BLaER1 (cell line): ENCODE data around the gene NME3.
A peak's percentile ranks its signal among the peaks of the same experiment; 100 is the strongest.

Experiments
- H3K27ac ChIP-seq: shearing (Covaris generic); formaldehyde crosslinking; 2 replicates; pipeline ENCODE4 v1.8.1; 2022
- H3K27me3 ChIP-seq: shearing (Covaris generic); formaldehyde crosslinking; 2 replicates; pipeline ENCODE4 v1.8.1; 2022
- H3K36me3 ChIP-seq: shearing (Covaris generic); formaldehyde crosslinking; 2 replicates; pipeline ENCODE4 v1.8.1; 2022
- H3K4me1 ChIP-seq: shearing (Covaris generic); formaldehyde crosslinking; 2 replicates; pipeline ENCODE4 v1.8.1; 2022
- H3K4me2 ChIP-seq: shearing (Covaris generic); formaldehyde crosslinking; 2 replicates; pipeline ENCODE4 v1.8.1; 2022
- H3K4me3 ChIP-seq: shearing (Covaris generic); formaldehyde crosslinking; 2 replicates; pipeline ENCODE4 v1.8.1; 2022
- H3K9ac ChIP-seq: shearing (Covaris generic); formaldehyde crosslinking; 2 replicates; pipeline ENCODE4 v1.8.1; 2022
- H3K9me3 ChIP-seq: shearing (Covaris generic); formaldehyde crosslinking; 2 replicates; pipeline ENCODE4 v1.8.1; 2022
- H4K20me1 ChIP-seq: shearing (Covaris generic); formaldehyde crosslinking; 2 replicates; pipeline ENCODE4 v1.8.1; 2022
- Cebpa-rat ChIP-seq: shearing (Covaris generic); IDR thresholded peaks from 2 replicates; pipeline ENCODE4 v1.8.1; 2022

The NME3 gene

DNA sequence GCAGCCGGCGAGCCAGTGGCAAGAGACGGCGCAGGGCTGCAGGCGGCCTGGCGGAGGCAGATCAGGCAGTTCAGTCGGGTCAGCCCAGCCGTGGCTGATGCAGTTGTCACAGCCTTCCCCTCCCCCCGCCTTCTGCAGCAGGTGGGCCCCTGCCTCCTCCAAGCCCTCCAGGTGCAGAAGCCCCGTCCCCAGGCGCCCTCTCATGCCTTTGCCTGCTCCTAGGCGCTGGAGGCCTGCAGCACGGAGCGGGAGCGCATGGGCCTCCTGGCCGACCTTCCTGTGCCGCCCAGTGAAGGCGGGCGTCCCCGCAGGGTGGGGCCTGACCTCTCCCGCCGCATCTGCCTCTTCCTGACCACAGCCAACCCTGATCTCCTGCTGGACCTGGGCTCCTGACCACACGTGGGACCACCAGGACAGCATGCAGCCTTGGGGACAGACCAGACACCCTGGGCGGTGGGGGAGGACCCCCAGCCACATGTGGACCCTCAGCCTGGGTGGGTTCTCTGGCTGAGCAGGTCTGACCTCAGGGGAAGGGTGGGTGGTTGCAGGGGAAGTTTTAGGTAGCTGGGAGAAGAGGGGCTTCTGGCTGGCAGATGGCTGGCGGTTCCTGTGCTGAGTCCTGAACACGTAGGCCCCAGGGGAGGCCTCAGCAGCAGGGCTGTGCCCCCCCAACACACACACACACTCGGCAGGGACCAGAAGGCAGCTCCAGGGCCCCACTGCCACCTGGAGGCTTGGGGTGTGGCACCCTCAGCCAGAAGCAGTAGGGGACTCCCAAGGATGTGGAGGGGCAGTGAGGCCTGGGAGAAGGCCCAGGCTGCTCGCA is 4.7 kb upstream of the NME3 start:
- Histone ChIP-seq H3K4me1 (peaks cover 42% of the 10 kb centered on the region), H3K9ac (no peak overlapping the region), H3K4me2 (peak overlapping the region; percentile 7; the same call in 1 of the 2 replicates), H3K4me3 (no peak overlapping the region), H3K36me3 (peaks cover 64% of the 10 kb centered on the region), H3K9me3 (no peaks in the 10 kb centered on the region), H3K27ac (no peak overlapping the region), H3K27me3 (no peaks in the 10 kb centered on the region), H4K20me1 (peaks cover 76% of the 10 kb centered on the region)
- TF ChIP-seq Cebpa-rat: no peak

DNA sequence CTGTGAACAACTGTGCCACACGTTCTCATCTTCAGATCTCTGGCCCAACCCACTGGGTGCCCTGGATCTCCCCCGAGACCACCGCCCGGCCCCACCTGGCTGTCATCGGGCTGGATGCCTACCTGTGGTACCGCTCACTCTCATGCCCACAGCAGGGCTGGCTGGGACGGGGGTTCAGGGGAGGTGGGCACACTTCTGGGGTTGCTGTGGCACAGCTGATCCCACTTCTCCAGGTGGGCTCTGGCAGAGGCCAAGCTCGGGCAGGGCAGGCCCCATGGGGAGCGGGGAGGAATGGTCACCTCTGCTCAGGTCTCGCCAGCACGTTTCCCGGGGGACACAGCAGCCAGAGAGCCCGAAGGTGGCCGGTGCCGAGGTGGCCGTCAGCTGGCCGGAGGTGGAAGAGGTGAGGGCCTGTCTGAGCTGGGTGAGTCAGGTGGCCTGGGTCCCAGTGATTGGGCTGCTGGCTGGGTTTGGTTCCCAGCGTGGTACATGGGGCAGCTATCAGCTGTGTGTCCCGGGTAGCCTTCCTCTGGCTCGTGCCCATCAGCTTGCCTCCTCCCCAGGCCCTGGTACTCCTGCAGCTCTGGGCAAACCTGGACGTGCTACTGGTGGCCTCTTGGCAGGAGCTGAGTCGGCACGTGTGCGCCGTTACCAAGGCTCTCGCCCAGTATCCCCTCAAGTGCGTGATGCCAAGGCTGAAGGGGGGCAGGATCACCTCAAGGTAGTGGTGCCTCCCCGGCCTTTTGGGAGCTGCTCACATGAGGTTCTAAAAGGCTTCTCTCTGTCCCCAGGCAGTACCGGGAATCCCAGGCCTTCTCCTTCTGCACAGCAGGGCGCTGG is 3.9 kb upstream of the NME3 start:
- Histone ChIP-seq H3K27ac (0 out of 2 replicates have a peak overlapping the region, but pooled peaks have one; percentile 97), H4K20me1 (peaks cover 73% of the 10 kb centered on the region), H3K4me1 (peaks cover 43% of the 10 kb centered on the region), H3K9me3 (no peaks in the 10 kb centered on the region), H3K9ac (peak overlapping the region; percentile 98), H3K27me3 (no peaks in the 10 kb centered on the region), H3K36me3 (peaks cover 59% of the 10 kb centered on the region), H3K4me3 (no peak overlapping the region; the same call in 1 of the 2 replicates), H3K4me2 (peak overlapping the region; percentile 98)
- no peak for TF ChIP-seq Cebpa-rat

DNA sequence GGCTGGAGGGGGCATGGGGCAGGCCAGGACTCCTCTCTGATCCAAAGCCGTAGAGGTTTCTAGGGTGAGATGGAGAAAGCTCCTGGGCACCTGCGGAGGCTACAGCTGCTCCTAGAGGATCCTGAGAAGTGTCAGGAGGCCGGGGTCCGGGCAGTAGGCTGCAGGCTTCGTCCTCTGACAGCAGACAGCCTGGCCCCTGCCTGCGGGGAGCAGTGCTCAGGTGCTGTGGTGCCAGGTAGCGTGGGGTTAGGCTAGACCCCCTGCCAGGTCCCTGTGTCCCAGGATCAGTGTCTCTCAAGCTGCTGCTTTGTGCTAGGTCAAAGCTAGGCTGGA is 3.1 kb upstream of the NME3 start:
- no peak for TF ChIP-seq Cebpa-rat
- Histone ChIP-seq H4K20me1 (peaks cover 73% of the 10 kb centered on the region), H3K27ac (peak overlapping the region; percentile 97), H3K9me3 (no peaks in the 10 kb centered on the region), H3K4me3 (peak overlapping the region; percentile 97), H3K4me1 (peaks cover 48% of the 10 kb centered on the region), H3K36me3 (peaks cover 59% of the 10 kb centered on the region), H3K9ac (peak overlapping the region; percentile 98), H3K4me2 (peak overlapping the region; percentile 98), H3K27me3 (no peaks in the 10 kb centered on the region)

DNA sequence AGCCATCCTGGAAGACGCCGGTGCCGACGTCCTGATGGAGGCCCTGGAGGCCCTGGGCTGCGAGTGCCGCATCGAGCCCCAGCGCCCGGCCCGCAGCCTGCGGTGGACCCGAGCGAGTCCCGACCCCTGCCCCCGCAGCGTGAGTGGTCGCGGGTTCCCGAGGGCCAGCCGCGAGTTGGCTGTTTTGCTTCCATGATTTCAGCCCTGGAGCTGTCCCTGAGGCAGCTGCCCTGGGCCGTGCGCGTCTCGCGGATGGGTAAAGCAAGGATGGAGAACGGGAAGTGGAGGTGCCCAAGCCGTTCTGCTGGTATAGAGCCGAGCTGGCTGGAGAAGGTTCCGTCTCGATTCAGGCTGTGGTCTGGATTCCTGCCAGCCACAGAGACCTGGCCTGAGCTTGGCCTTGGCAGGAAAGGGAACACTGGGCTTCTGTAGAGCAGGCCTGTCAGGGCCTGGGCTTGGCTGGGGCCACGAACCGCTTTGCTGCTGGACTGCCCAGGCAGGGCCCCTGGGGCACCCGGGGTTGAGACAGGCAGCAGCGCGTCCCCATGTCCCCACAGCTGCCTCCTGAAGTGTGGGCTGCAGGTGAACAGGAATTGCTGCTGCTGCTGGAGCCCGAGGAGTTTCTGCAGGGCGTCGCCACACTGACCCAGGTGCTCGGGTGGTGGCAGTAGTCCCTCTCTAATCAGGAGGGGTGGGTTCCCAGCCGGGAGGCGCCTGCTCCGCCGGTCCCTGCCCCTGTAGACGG is 2.5 kb upstream of the NME3 start:
- no peaks in the 10 kb centered on the region for H3K27me3 ChIP-seq
- H3K27ac ChIP-seq: peak overlapping the region; percentile 97
- H3K9me3 ChIP-seq: no peaks in the 10 kb centered on the region
- H3K4me1 ChIP-seq: peaks cover 48% of the 10 kb centered on the region
- H3K4me3 ChIP-seq: peak overlapping the region; percentile 97
- H3K36me3 ChIP-seq: peaks cover 59% of the 10 kb centered on the region
- H3K9ac ChIP-seq: peak overlapping the region; percentile 98
- peak overlapping the region; percentile 98 for H3K4me2 ChIP-seq
- H4K20me1 ChIP-seq: peaks cover 73% of the 10 kb centered on the region
- TF ChIP-seq Cebpa-rat: no peak

DNA sequence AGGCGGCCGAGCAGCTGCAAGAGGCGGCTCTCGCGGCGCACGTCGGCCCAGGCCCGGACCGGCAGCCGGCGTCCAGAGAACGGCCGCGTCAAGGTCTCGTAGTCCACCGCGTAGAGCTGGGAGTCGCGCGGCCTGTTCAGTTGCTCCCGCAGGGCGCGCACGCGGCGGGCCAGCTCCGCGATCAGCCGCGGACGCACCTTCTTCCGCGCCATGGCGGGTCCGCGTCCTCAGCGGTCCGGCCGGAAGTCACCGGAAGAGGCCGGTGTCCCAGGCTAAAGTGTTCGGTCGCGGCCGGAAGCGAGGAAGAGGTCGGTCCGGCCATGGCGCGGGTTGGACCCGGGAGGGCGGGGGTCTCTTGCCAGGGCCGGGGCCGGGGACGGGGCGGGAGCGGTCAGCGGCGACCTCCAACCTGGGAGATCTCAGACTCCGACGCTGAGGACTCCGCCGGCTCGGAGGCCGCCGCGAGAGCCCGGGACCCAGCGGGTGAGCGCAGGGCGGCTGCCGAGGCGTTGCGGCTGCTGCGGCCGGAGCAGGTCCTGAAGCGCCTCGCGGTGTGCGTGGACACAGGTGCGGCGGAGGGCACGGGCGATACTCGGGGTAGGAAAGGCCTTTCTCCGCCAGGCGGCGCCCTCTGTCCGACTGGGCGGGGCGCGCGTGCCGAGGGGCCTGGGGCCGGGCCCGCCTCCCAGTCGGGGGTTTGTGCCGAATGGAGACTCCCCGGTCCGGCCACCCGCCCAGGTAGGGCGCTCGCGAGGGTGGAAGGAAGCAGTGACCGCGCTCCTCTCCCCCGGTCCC is 1.8 kb upstream of the NME3 start, which contains the start of gene MRPS34:
Gene MRPS34 (minus strand): TSS at position 227 of the 795 bp plus-strand sequence. CDS start 15 bp downstream, at position 212.
- peak within 1 kb of the TSS; percentile 97 for H3K4me3 ChIP-seq
- H3K36me3 ChIP-seq: peaks cover 59% of the 10 kb centered on the region
- no peaks in the 10 kb centered on the region for H3K27me3 ChIP-seq
- peak within 1 kb of the TSS; percentile 98 for H3K9ac ChIP-seq
- peaks cover 73% of the 10 kb centered on the region for H4K20me1 ChIP-seq
- peaks cover 48% of the 10 kb centered on the region for H3K4me1 ChIP-seq
- no peak for TF ChIP-seq Cebpa-rat
- no peaks in the 10 kb centered on the region for H3K9me3 ChIP-seq
- H3K27ac ChIP-seq: peak within 1 kb of the TSS; percentile 97
- peak within 1 kb of the TSS; percentile 98 for H3K4me2 ChIP-seq

DNA sequence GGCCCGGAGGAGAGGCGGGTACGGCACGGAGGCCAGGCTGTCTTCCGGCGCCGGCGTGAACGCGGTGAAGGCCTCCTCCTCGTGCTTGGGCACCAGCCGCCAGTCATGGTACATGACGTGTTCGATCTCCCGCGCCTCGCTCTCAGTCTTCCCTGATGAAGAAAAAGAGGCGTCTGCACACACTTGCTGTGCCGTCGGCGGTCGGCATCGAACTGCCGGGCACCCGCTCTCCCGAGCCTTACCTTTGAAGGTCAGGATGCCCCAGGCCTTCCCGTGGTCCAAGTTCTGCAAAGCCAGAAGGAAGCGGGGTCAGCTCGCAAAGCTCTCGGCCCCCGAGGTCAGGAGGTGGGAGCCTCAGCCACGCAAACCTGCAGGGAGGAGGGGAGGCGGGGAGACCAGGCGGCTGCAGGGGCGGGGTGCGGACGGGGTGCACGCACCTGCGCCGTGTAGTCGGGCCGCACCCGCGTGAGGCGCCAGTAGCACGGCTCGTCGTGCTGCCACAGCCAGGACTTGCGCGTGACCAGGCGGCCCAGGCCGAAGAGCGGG is 1.1 kb upstream of the NME3 start, which contains the start of gene EME2:
Gene EME2 (plus strand): TSS at position 449 of the 546 bp plus-strand sequence. CDS start 418 bp downstream, outside the sequence.
- Histone ChIP-seq H3K36me3 (peaks cover 59% of the 10 kb centered on the region), H3K9me3 (no peaks in the 10 kb centered on the region), H3K4me3 (peak within 1 kb of the TSS; percentile 97), H3K27ac (peak within 1 kb of the TSS; percentile 97), H3K4me2 (peak within 1 kb of the TSS; percentile 98), H3K9ac (peak within 1 kb of the TSS; percentile 98), H3K27me3 (no peaks in the 10 kb centered on the region), H3K4me1 (peaks cover 45% of the 10 kb centered on the region), H4K20me1 (peaks cover 73% of the 10 kb centered on the region)
- TF ChIP-seq Cebpa-rat: no peak

DNA sequence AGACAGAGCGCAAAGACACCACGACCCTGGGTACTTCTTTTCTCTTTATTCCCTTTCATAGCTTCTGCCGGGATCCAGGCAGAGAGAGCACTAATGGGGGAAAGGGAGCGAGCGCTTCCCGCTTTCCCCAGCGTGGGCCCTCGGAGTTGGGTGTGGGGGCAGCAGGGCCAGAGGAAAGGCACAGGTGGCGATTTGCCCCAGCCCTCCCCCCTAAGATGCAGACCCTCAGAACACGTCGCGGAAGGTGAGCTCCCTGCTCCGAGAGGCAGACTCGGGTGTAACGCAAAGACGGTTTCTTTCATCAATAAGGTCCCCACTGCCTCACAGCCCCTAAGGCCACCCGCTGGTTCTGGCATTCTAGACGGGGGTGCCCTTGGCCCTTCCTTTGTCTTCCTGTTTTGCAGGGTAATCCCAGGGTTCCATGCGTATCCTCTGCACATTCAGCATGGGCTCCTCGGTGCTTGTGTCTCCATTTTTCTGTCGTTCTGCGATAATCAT is 570 bp upstream of the NME3 start:
- Histone ChIP-seq H3K4me3 (peak overlapping the region; percentile 97), H3K9me3 (no peaks in the 10 kb centered on the region), H3K4me2 (peak overlapping the region; percentile 98), H3K36me3 (peaks cover 59% of the 10 kb centered on the region), H3K27ac (peak overlapping the region; percentile 97), H3K4me1 (peaks cover 41% of the 10 kb centered on the region), H4K20me1 (peaks cover 68% of the 10 kb centered on the region), H3K27me3 (no peaks in the 10 kb centered on the region), H3K9ac (peak overlapping the region; percentile 98)
- no peak for TF ChIP-seq Cebpa-rat
